GM18858 (cell line): ENCODE results near the gene DDX49.
"Not testable (repeated sequence)": the region's sequence is repeated elsewhere in the genome, so short reads cannot be mapped to it uniquely, and the experiment has no call there.

ENCODE experiments used
- ATAC-seq: cut with Tn5 transposase; IDR thresholded peaks from one replicate; pipeline ENCODE4 v1.9.1; 2021; ENCODE audit not compliant: unreplicated experiment

Gene DDX49

GRCh38 chr19:18908917-18909619 is 10.4 kb upstream of the DDX49 start:
- no peak for ATAC-seq

- ATAC-seq = no peak
Measured at GRCh38 chr19:18910010-18910409, 9.5 kb upstream of the DDX49 start.

GRCh38 chr19:18910801-18911436 is 8.6 kb upstream of the DDX49 start:
- ATAC-seq = no peak

- no peak for ATAC-seq
Measured at GRCh38 chr19:18912933-18913332, 6.6 kb upstream of the DDX49 start.

- no peak for ATAC-seq
Measured at GRCh38 chr19:18913466-18913865, 6.0 kb upstream of the DDX49 start.

- ATAC-seq = no peak
Measured at GRCh38 chr19:18915639-18916038, 3.9 kb upstream of the DDX49 start.

- not testable (repeated sequence) for ATAC-seq
Measured at GRCh38 chr19:18917593-18917992, 1.9 kb upstream of the DDX49 start.

GRCh38 chr19:18919900-18920214 is 342 bp downstream of the DDX49 start:
- ATAC-seq = no peak

GRCh38 chr19:18920400-18920799 is 885 bp downstream of the DDX49 start:
- no peak for ATAC-seq

- no peak for ATAC-seq
Measured at GRCh38 chr19:18921593-18921992, 2.1 kb downstream of the DDX49 start.

- no peak for ATAC-seq
Measured at GRCh38 chr19:18922228-18922985, 2.9 kb downstream of the DDX49 start.

- ATAC-seq = no peak
Measured at GRCh38 chr19:18924684-18925213, 5.2 kb downstream of the DDX49 start.

GRCh38 chr19:18928018-18928805 is 8.7 kb downstream of the DDX49 start:
- no peak for ATAC-seq

GRCh38 chr19:18929311-18929710 is 9.8 kb downstream of the DDX49 start:
- ATAC-seq = no peak

GRCh38 chr19:18931316-18932162 is 12.0 kb downstream of the DDX49 start:
- no peak for ATAC-seq

- no peak for ATAC-seq
Measured at GRCh38 chr19:18932216-18932841, 12.8 kb downstream of the DDX49 start.

- no peak for ATAC-seq
Measured at GRCh38 chr19:18933297-18933696, 13.8 kb downstream of the DDX49 start.

GRCh38 chr19:18939163-18939562 is 19.6 kb downstream of the DDX49 start:
- no peak for ATAC-seq

- ATAC-seq = no peak
Measured at GRCh38 chr19:18939922-18940768, 20.6 kb downstream of the DDX49 start.
